ENCODE data around the gene FLVCR1.

FLVCR1 gene

GRCh38 chr1:212856755-212857154, 1.3 kb upstream of the FLVCR1 start:
- Histone ChIP-seq H3F3A (ENCODE audit: insufficient read depth) (peaks cover 4% of the 10 kb centered on the region; the same call in 1 of the 2 replicates), H3K27me3 (ENCODE audit: low read length) (no peaks in the 10 kb centered on the region), H3K4me2 (ENCODE audit: low read depth, low read length, poor library complexity, severe bottlenecking) (peak overlapping the region; percentile 63), H4K20me1 (ENCODE audit: low read depth, low read length) (no peaks in the 10 kb centered on the region), H3K79me2 (ENCODE audit: insufficient read depth, low read length) (peaks cover 50% of the 10 kb centered on the region), H3K9ac (ENCODE audit: low read length) (peak overlapping the region; percentile 87), H3K9me2 (replicated peaks; ENCODE audit: insufficient read depth, low read length) (no peaks in the 10 kb centered on the region), H2AFZ (ENCODE audit: low read depth, low read length, severe bottlenecking) (no peak overlapping the region), H3K36me3 (ENCODE audit: low read length) (no peaks in the 10 kb centered on the region), H3K9me3 (ENCODE audit: insufficient read depth, low read length) (no peaks in the 10 kb centered on the region), H3K27ac (ENCODE audit: low read depth, low read length) (no peak overlapping the region), H3K4me3 (ENCODE audit: insufficient read depth, low read length, poor library complexity, severe bottlenecking) (peak overlapping the region; percentile 77)
- TF ChIP-seq CTCF (IDR thresholded peaks at IDR 0.05; ENCODE audit: insufficient read depth, low read length, poor library complexity, severe bottlenecking) (no peak), EZH2phosphoT487 (conservative IDR thresholded peaks at IDR 0.05; ENCODE audit: low read length) (no peak)

DNA sequence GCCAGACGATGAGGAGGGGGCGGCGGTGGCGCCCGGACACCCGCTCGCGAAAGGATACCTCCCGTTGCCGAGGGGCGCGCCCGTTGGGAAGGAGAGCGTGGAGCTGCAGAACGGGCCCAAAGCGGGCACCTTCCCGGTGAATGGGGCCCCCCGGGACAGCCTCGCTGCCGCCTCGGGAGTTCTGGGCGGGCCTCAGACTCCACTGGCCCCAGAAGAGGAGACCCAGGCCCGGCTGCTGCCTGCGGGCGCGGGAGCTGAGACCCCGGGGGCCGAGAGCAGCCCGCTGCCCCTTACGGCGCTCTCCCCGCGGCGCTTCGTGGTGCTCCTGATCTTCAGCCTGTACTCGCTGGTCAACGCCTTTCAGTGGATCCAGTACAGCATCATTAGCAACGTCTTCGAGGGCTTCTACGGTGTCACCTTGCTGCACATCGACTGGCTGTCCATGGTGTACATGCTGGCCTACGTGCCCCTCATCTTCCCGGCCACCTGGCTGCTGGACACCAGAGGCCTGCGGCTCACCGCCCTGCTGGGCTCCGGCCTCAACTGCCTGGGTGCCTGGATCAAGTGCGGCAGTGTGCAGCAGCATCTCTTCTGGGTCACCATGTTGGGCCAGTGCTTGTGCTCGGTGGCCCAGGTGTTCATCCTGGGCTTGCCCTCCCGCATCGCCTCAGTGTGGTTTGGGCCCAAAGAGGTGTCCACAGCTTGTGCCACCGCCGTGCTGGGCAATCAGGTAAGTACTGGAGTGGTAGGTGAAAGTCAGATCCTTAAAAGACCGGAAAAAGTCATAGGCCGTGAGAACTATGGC, 588 bp downstream of the FLVCR1 start:
- no peaks in the 10 kb centered on the region for H3K27me3 ChIP-seq (ENCODE audit: low read length)
- no peak for TF ChIP-seq CTCF (IDR thresholded peaks at IDR 0.05; ENCODE audit: insufficient read depth, low read length, poor library complexity, severe bottlenecking)
- no peak for TF ChIP-seq EZH2phosphoT487 (conservative IDR thresholded peaks at IDR 0.05; ENCODE audit: low read length)
- H3K79me2 ChIP-seq (ENCODE audit: insufficient read depth, low read length) = peaks cover 67% of the 10 kb centered on the region
- H3K4me3 ChIP-seq (ENCODE audit: insufficient read depth, low read length, poor library complexity, severe bottlenecking) = peak overlapping the region; percentile 77
- peak overlapping the region; percentile 87 for H3K9ac ChIP-seq (ENCODE audit: low read length)
- H4K20me1 ChIP-seq (ENCODE audit: low read depth, low read length) = peaks cover 5% of the 10 kb centered on the region; the same call in 1 of the 2 replicates
- peak overlapping the region; percentile 81 for H2AFZ ChIP-seq (ENCODE audit: low read depth, low read length, severe bottlenecking)
- no peaks in the 10 kb centered on the region for H3K9me3 ChIP-seq (ENCODE audit: insufficient read depth, low read length)
- peak overlapping the region; percentile 58 for H3K27ac ChIP-seq (ENCODE audit: low read depth, low read length)
- peaks cover 4% of the 10 kb centered on the region; the same call in 1 of the 2 replicates for H3F3A ChIP-seq (ENCODE audit: insufficient read depth)
- H3K9me2 ChIP-seq (replicated peaks; ENCODE audit: insufficient read depth, low read length) = no peaks in the 10 kb centered on the region
- H3K4me2 ChIP-seq (ENCODE audit: low read depth, low read length, poor library complexity, severe bottlenecking) = peak overlapping the region; percentile 92
- peaks cover 15% of the 10 kb centered on the region for H3K36me3 ChIP-seq (ENCODE audit: low read length)

GRCh38 chr1:212860713-212861581, 2.9 kb downstream of the FLVCR1 start:
- no peaks in the 10 kb centered on the region for H3K27me3 ChIP-seq (ENCODE audit: low read length)
- H3K79me2 ChIP-seq (ENCODE audit: insufficient read depth, low read length) = peaks cover 79% of the 10 kb centered on the region
- no peak for TF ChIP-seq CTCF (IDR thresholded peaks at IDR 0.05; ENCODE audit: insufficient read depth, low read length, poor library complexity, severe bottlenecking)
- no peak for TF ChIP-seq EZH2phosphoT487 (conservative IDR thresholded peaks at IDR 0.05; ENCODE audit: low read length)
- H4K20me1 ChIP-seq (ENCODE audit: low read depth, low read length) = peaks cover 5% of the 10 kb centered on the region; the same call in 1 of the 2 replicates
- H3K9me3 ChIP-seq (ENCODE audit: insufficient read depth, low read length) = no peaks in the 10 kb centered on the region
- peaks cover 4% of the 10 kb centered on the region; the same call in 1 of the 2 replicates for H3F3A ChIP-seq (ENCODE audit: insufficient read depth)
- H2AFZ ChIP-seq (ENCODE audit: low read depth, low read length, severe bottlenecking) = no peak overlapping the region
- H3K9me2 ChIP-seq (replicated peaks; ENCODE audit: insufficient read depth, low read length) = no peaks in the 10 kb centered on the region
- no peak overlapping the region for H3K27ac ChIP-seq (ENCODE audit: low read depth, low read length)
- H3K4me2 ChIP-seq (ENCODE audit: low read depth, low read length, poor library complexity, severe bottlenecking) = peak overlapping the region; percentile 92
- peak overlapping the region; percentile 77 for H3K4me3 ChIP-seq (ENCODE audit: insufficient read depth, low read length, poor library complexity, severe bottlenecking)
- peaks cover 22% of the 10 kb centered on the region for H3K36me3 ChIP-seq (ENCODE audit: low read length)
- H3K9ac ChIP-seq (ENCODE audit: low read length) = no peak overlapping the region

All from SU-DHL-6 (cell line).